Naive B cell (primary cell): ENCODE measurements around the gene CYYR1. TPM values are rescaled to one million over a fixed set of nuclear protein-coding genes. Genes with fewer than 3 reads are reported as not detected.
"Not testable (repeated sequence)": the region's sequence is repeated elsewhere in the genome, so short reads cannot be mapped to it uniquely, and the experiment has no call there.

Experiments used
- ATAC-seq, 2 donors: fragments of 150-1000 bp; cut with Tn5 transposase; 2 replicates each; pipeline ENCODE4 v1.10.0; 2021; ENCODE audit warnings: low read depth in 2 of 2, mild to moderate bottlenecking in 2 of 2, moderate library complexity in 2 of 2
- DNase-seq: peaks from one replicate; pipeline ENCODE4 v3.0.0; 2022
- H3K27ac Mint-ChIP-seq, 6 donors: one replicate each; pipeline ENCODE4 v1.8.0; 2020 to 2022; ENCODE audit warnings: mild to moderate bottlenecking in 6 of 6, mixed read lengths in 6 of 6, moderate library complexity in 5 of 6, inconsistent platforms in 2 of 6
- H3K27me3 Mint-ChIP-seq, 3 donors: one replicate each; pipeline ENCODE4 v1.8.0; 2021 to 2022; ENCODE audit warnings: mixed read lengths in 3 of 3, mild to moderate bottlenecking in 1 of 3
- H3K36me3 Mint-ChIP-seq, 2 donors: one replicate each; pipeline ENCODE4 v1.8.0; 2020 to 2022; ENCODE audit warnings: mixed read lengths in 2 of 2, inconsistent platforms in 1 of 2, mild to moderate bottlenecking in 1 of 2
- H3K4me1 Mint-ChIP-seq, 3 donors: one replicate each; pipeline ENCODE4 v1.8.0; 2020 to 2022; ENCODE audit warnings: mixed read lengths in 3 of 3, inconsistent platforms in 1 of 3, mild to moderate bottlenecking in 1 of 3, moderate library complexity in 1 of 3
- H3K4me3 Mint-ChIP-seq, 8 donors: one replicate each; pipeline ENCODE4 v1.8.0; 2020 to 2022; ENCODE audit warnings: mild to moderate bottlenecking in 8 of 8, mixed read lengths in 8 of 8, moderate library complexity in 8 of 8, inconsistent platforms in 2 of 8
- H3K9me3 Mint-ChIP-seq, 7 donors: one replicate each; pipeline ENCODE4 v1.8.0; 2020 to 2022; ENCODE audit warnings: mixed read lengths in 7 of 7, mild to moderate bottlenecking in 5 of 7, inconsistent platforms in 2 of 7, moderate library complexity in 1 of 7
- polyA plus RNA-seq, 6 donors: library from polyadenylated mRNA; unstranded; fragments of 300-500 nt; fragmentation: Illumina TruSeq; gene quantifications; one replicate each; pipeline ENCODE4 v1.2.3, GENCODE V29; 2021; ENCODE audit warnings: low read depth in 6 of 6

CYYR1 gene
- polyA plus RNA-seq, 6 donors from 2014 or later: not detected

DNA sequence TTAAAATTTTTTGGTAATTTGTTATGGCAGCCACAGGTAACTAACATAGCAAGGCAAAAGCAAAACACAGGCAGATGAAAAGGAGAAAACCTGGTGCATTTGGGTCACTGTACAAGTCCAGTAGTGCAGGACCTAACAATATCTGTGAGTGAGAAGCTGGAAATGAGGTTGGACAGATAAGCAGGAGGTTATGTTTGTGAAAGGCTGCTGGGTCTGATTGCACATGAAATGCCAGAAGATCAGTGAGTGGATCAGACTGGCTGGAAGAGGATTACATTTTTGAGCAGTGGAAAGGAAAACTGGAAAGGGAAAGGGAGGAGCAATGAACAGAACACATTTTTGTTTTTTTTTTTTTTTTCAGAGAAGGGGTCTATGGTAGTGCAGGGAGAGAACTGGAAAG is 73.6 kb downstream of the CYYR1 start:
- Mint-ChIP-seq H3K27me3 (no peaks in the 10 kb centered on the region), H3K4me3 (no peak overlapping the region), H3K9me3 (peaks cover 0 to 18% (median 8%) of the 10 kb centered on the region in 7 donors), H3K27ac (no peak overlapping the region), H3K4me1 (peaks cover 0 to 1% (median 0%) of the 10 kb centered on the region in 3 donors), H3K36me3 (no peaks in the 10 kb centered on the region)
- DNase-seq (no peak), ATAC-seq (no peak)

DNA sequence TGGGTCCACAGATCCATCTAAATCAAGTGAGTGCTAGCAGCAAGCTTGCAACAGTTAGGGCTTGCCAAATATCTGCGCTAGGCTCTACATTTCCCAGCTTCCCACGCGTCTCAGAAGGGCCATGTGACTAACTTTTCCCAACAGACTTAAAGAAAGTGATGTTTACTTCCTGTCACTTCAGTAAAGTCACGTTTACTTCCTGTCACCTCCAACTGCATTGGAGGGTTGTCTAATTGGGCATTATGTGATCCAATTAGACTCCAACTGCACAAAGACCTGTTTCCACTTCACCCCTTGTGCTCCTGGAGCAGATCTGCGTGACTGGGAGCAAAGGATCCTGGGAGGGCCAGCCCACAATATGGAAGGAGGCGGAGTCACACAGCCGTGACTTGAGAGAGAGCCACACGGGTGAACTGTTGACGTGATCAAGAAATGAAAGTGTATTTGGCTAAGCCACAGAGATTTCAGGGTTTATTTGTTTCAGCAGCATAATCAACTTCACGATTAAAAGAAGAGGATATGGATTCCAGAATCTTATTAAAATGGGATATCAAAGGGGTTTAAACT is 77.7 kb downstream of the CYYR1 start:
- H3K4me3 Mint-ChIP-seq: no peak overlapping the region

DNA sequence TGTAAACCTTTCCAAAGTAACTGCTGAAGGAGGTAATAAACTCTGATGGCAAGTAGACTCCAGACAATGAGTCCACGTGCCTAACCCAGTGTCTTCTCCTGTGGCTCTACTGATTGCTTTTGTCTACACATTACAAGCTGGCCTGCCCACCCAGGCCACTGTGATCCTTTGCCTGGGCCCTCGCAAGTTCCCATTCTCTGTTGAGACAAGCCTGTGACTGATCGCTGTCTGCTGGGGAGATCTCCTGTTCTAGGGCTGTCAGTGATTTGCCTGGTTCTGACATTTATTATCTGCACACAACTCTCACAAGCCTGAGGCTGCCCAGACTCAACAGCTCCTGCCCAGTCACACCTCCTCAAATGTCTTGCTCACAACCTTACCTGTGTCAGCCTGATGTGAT is 81.4 kb downstream of the CYYR1 start:
- ATAC-seq (no peak), DNase-seq (no peak)
- no peak overlapping the region for H3K27ac Mint-ChIP-seq
- no peaks in the 10 kb centered on the region for H3K36me3 Mint-ChIP-seq
- H3K27me3 Mint-ChIP-seq: no peaks in the 10 kb centered on the region
- no peak overlapping the region for H3K4me3 Mint-ChIP-seq
- H3K9me3 Mint-ChIP-seq: peaks cover 0 to 12% (median 0%) of the 10 kb centered on the region in 7 donors
- H3K4me1 Mint-ChIP-seq: no peaks in the 10 kb centered on the region

More for the DNA sequence above, 77.7 kb downstream of the CYYR1 start:
- ATAC-seq (no peak), DNase-seq (no peak)
- no peaks in the 10 kb centered on the region for H3K36me3 Mint-ChIP-seq
- H3K27me3 Mint-ChIP-seq: no peaks in the 10 kb centered on the region
- peaks cover 0 to 18% (median 8%) of the 10 kb centered on the region in 7 donors for H3K9me3 Mint-ChIP-seq
- H3K4me1 Mint-ChIP-seq: peaks cover 0 to 1% (median 0%) of the 10 kb centered on the region in 3 donors
- no peak overlapping the region for H3K27ac Mint-ChIP-seq

DNA sequence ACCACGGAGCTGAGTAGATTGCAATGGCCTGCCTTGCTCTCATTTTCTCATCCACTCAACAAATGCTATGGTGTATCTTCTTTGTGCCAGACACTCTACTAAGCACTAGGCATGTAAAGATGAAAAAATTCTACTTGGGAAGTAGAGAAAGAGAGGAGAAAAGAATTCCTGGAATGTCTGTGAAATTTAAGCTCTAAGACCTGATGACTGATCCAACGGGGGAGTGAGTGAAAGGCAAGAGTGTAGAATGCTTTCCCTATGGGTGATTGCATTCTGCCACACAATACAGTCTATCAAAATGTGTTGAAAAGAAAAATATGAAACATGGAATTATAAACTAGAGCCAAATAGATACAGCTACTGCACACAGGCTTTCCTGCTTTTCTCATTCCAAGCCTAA is 82.3 kb downstream of the CYYR1 start:
- ATAC-seq (no peak), DNase-seq (no peak)
- Mint-ChIP-seq H3K27me3 (no peaks in the 10 kb centered on the region), H3K27ac (no peak overlapping the region), H3K4me1 (no peaks in the 10 kb centered on the region), H3K36me3 (no peaks in the 10 kb centered on the region), H3K9me3 (peaks cover 0 to 12% (median 0%) of the 10 kb centered on the region in 7 donors), H3K4me3 (no peak overlapping the region)

DNA sequence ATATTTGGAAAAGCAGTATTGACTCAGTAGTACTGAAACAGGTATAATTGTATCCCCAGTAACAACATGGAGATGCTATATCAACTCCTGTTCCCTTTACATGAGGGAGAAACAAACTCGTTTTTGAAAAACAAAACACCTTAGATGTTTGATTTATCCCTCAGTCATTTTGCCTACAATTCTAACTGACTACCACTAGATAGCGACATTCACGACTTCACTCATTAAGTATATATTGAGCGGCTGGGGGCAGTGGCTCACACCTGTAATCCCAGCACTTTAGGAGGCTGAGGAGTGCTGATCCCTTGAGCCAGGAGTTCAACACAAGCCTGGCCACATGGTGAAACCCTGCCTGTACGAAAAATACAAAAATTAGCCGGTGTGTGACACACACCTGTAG is 83.3 kb downstream of the CYYR1 start:
- Mint-ChIP-seq H3K9me3 (peaks cover 0 to 8% (median 0%) of the 10 kb centered on the region in 7 donors), H3K4me3 (no peak overlapping the region), H3K36me3 (no peaks in the 10 kb centered on the region), H3K27ac (no peak overlapping the region), H3K4me1 (no peaks in the 10 kb centered on the region), H3K27me3 (no peaks in the 10 kb centered on the region)
- no peak for ATAC-seq
- no peak for DNase-seq

DNA sequence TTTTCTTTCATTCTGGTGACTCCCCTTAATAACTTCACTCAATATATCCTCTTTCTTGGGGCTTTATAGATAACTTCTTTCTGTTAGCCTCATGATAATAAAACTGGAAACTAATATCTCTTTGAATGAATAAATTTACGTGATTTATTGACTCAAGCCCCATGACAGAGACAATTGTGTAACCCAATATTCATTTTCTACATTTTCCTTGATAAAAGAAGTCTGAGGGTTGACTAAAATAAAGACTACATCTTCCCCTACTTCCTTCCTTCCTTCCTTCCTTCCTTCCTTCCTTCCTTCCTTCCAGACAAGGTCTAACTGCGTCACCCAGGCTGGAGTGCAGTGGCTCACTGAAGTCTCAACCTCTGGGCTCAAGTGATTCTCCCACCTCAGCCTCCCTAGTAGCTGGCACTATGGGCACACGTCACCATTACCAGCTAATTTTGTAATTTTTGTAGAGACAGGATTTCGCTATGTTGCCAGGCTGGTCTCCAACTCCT is 85.1 kb downstream of the CYYR1 start:
- Mint-ChIP-seq H3K9me3 (peaks cover 0 to 7% (median 0%) of the 10 kb centered on the region in 7 donors), H3K27me3 (no peaks in the 10 kb centered on the region), H3K36me3 (no peaks in the 10 kb centered on the region), H3K27ac (no peak overlapping the region), H3K4me1 (no peaks in the 10 kb centered on the region), H3K4me3 (no peak overlapping the region)
- DNase-seq (no peak), ATAC-seq (no peak)

DNA sequence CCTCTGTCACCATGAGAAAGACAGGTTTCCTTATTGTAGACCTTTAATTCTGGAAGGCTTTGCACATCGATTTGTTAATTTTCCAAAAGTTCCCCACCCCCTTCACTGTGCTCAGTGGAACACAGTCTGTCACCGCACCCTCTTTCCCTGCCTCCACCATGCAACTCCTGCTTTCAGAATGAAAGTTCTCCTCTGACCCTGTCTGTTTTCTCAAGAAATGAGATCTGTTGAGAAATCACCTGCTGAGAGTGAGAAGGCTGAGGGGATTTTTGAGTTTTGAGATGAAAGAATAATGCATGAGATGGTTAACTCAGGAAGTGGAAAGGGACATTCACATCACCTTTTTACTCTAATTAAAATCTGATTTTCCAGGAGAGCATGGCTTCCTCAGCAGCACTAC is 99.6 kb downstream of the CYYR1 start:
- H3K4me3 Mint-ChIP-seq: no peak overlapping the region
- no peaks in the 10 kb centered on the region for H3K27me3 Mint-ChIP-seq
- no peak overlapping the region for H3K27ac Mint-ChIP-seq
- H3K36me3 Mint-ChIP-seq: no peaks in the 10 kb centered on the region
- ATAC-seq (no peak), DNase-seq (no peak)
- H3K4me1 Mint-ChIP-seq: no peaks in the 10 kb centered on the region
- H3K9me3 Mint-ChIP-seq: peaks cover 0 to 11% (median 0%) of the 10 kb centered on the region in 7 donors

DNA sequence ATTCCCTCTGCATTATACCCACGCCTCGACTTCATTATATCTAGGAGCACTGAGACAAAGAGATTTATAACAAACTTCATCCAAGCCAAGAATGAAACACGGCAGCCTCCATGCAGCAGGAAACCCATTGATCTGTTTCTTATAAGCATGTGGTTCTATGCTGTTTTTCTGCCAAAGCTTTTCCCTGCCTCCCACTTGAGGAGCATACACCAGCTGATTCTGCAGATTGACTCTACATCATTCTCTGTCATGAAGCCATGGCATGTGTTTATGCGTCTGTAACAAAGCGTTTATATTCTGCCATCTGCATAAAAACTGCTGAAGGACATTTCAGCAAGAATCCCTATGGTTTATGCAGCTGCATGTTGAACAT is 102.0 kb downstream of the CYYR1 start:
- Mint-ChIP-seq H3K9me3 (peaks cover 0 to 14% (median 0%) of the 10 kb centered on the region in 7 donors), H3K27me3 (no peaks in the 10 kb centered on the region), H3K4me1 (no peaks in the 10 kb centered on the region), H3K36me3 (no peaks in the 10 kb centered on the region), H3K4me3 (no peak overlapping the region), H3K27ac (no peak overlapping the region)
- no peak for DNase-seq
- no peak for ATAC-seq

DNA sequence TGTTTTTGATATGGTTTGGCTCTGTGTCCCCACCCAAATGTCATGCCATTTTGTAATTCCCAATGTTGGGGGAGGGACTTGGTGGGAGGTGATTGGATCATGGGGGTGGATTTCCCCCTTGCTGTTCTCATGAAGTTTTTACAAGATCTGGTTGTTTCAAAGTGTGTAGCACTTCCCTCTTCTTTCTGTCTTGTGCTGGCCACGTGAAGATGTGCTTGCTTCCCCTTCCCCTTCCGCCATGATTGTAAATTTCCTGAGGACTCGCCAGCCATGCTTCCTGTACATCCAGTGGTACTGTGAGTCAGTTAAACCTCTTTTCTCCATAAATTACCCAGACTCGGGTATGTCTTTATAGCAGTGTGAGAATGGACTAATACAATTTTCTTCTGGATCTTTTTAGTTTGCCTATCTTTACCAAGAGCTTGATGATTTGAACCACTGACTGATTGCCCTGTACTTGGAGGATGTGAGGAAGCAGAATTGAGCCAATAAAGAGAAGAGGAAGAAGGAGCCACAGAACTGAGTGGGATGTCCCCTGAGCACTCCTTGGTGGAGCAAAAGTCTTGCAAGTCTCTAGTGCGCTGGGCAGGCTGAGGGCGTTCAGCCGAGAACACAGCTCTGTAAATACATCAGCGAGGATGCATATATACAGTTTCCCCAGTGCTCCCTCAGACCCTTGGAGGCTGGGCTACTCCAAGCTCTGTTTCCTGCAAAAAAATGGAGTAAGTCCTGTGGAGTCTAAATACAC is 102.6 kb downstream of the CYYR1 start:
- peaks cover 0 to 14% (median 0%) of the 10 kb centered on the region in 7 donors for H3K9me3 Mint-ChIP-seq
- no peaks in the 10 kb centered on the region for H3K27me3 Mint-ChIP-seq
- DNase-seq: no peak
- no peak overlapping the region for H3K27ac Mint-ChIP-seq
- no peaks in the 10 kb centered on the region for H3K4me1 Mint-ChIP-seq
- no peaks in the 10 kb centered on the region for H3K36me3 Mint-ChIP-seq
- no peak overlapping the region for H3K4me3 Mint-ChIP-seq
- no peak for ATAC-seq

DNA sequence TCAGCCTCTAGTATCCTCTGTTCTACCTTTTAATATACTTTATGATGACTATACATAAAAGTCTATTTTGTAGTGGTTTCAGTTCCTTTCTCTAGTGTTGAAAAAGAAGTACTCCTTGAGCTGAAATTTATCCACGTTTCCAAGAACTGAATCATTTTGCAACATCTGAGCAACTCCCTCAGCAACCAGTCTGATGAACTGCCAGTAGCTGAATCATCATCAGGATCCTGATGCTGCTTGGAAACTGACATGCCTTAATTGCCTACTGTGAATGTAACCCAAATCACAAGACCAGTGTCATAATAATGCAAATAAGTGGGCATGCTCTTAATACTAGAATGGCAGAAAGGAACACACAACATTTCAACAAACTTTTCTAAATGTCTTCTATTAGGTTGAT is 103.3 kb downstream of the CYYR1 start:
- ATAC-seq (no peak), DNase-seq (no peak)
- Mint-ChIP-seq H3K4me3 (no peak overlapping the region), H3K4me1 (no peaks in the 10 kb centered on the region), H3K9me3 (peaks cover 0 to 14% (median 0%) of the 10 kb centered on the region in 7 donors), H3K27ac (no peak overlapping the region), H3K27me3 (no peaks in the 10 kb centered on the region), H3K36me3 (no peaks in the 10 kb centered on the region)

DNA sequence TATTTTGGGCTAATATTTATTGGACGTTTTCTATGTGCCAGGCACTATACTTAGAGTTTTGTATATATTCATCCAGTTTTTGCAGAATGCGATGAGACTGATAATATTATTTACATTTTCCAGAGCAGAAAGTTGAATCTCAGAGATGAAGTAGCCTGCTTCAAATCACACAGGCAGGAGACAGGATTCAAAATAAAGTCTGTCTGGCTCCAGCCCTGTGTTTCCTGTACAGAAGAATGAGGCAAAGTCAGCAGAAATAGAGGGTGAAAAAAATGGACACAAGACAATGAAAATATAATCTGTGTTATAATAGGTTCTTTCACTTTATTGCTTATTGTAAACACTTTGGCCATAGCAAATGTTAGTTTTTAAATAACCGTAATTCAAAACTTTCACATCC is 107.2 kb downstream of the CYYR1 start:
- DNase-seq (no peak), ATAC-seq (no peak)
- H3K36me3 Mint-ChIP-seq: no peaks in the 10 kb centered on the region
- H3K27ac Mint-ChIP-seq: no peak overlapping the region
- H3K27me3 Mint-ChIP-seq: no peaks in the 10 kb centered on the region
- no peaks in the 10 kb centered on the region for H3K4me1 Mint-ChIP-seq
- no peak overlapping the region for H3K4me3 Mint-ChIP-seq
- peaks cover 0 to 19% (median 0%) of the 10 kb centered on the region in 7 donors for H3K9me3 Mint-ChIP-seq

DNA sequence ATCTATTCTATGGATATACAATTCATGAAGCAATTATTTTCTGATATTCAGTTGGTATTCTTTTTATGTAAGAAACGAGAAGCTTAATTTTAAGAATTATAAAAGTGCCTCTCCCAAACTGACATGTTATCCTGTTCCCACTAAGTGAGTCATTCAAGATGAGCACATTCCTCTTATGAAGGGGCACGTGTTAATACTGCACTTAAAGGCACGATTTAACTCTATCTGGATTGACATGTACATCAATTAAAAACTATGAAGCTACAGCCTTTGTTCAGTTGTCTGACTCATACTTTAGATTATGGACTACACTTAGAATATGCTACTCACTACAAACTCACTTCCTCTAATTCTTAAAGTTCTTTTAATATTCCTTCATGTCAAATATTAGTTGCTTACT is 111.6 kb downstream of the CYYR1 start:
- ATAC-seq (no peak), DNase-seq (no peak)
- Mint-ChIP-seq H3K4me1 (no peaks in the 10 kb centered on the region), H3K4me3 (no peak overlapping the region), H3K36me3 (no peaks in the 10 kb centered on the region), H3K27me3 (no peaks in the 10 kb centered on the region), H3K27ac (no peak overlapping the region), H3K9me3 (peaks cover 0 to 9% (median 3%) of the 10 kb centered on the region in 7 donors)

DNA sequence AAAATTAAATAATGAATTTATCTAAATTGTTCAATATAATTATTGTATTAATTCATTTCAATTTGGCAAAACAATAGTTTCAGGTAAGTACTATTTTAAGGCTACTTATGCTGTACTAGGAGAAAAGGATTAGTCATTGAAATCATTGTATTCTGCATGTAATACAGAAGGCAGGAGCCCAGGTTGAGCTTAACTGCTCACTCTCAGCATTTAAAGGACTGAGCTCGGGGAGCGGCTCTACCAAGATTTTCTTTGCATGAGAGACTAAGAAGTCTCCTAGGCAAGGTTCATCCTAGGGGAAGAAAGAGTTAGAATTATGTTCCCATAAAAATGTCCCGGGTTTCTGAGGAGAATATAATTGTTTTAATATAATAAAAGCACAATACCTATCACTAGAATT is 112.5 kb downstream of the CYYR1 start:
- Mint-ChIP-seq H3K27ac (no peak overlapping the region), H3K36me3 (no peaks in the 10 kb centered on the region), H3K4me3 (no peak overlapping the region)

DNA sequence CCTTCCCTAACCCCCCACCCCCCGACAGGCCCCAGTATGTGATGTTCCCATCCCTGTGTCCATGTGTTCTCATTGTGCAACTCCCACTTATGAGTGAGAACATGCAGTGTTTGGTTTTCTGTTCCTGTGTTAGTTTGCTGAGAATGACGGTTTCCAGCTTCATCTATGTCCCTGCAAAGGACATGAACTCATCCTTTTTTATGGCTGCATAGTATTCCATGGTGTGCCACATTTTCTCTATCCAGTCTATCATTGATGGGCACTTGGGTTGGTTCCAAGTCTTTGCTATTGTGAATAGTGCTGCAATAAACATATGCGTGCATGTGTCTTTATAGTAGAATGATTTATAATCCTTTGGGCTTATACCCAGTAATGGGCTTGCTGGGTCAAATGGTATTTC is 114.2 kb downstream of the CYYR1 start:
- not testable (repeated sequence) for H3K9me3 Mint-ChIP-seq, H3K27me3 Mint-ChIP-seq, H3K4me1 Mint-ChIP-seq, H3K27ac Mint-ChIP-seq, ATAC-seq, H3K36me3 Mint-ChIP-seq, DNase-seq, H3K4me3 Mint-ChIP-seq

More for the DNA sequence above, 112.5 kb downstream of the CYYR1 start:
- ATAC-seq: no peak
- Mint-ChIP-seq H3K27me3 (no peaks in the 10 kb centered on the region), H3K9me3 (peaks cover 0 to 9% (median 3%) of the 10 kb centered on the region in 7 donors), H3K4me1 (no peaks in the 10 kb centered on the region)
- DNase-seq: no peak
